Sigmoid colon (tissue), 7 donors: ENCODE results near the gene DSCAML1. TPM values are rescaled to one million over a fixed set of nuclear protein-coding genes. Genes with fewer than 3 reads are reported as not detected.
A peak's percentile ranks its signal among the peaks of the same experiment; 100 is the strongest.

ENCODE experiments used
- DNase-seq: peaks from one replicate; pipeline ENCODE4 v3.0.0-alpha.2; 2019
- H3K27ac ChIP-seq, 4 donors: fragments of 200-600 bp; sonication (generic); one replicate each; pipeline ENCODE4 v1.5.1; 2016 to 2019; ENCODE audit warnings: mild to moderate bottlenecking in 1 of 4
- H3K27me3 ChIP-seq, 3 donors: fragments of 200-600 bp; sonication (generic); one replicate each; pipeline ENCODE4 v1.5.1; 2019; ENCODE audit warnings: mild to moderate bottlenecking in 1 of 3
- H3K36me3 ChIP-seq, 4 donors: fragments of 200-600 bp; sonication (generic); one replicate each; pipeline ENCODE4 v1.5.1; 2016 to 2019
- H3K4me1 ChIP-seq, 4 donors: fragments of 200-600 bp; sonication (generic); one replicate each; pipeline ENCODE4 v1.5.1; 2017 to 2019
- H3K4me3 ChIP-seq, 4 donors: fragments of 200-600 bp; sonication (generic); one replicate each; pipeline ENCODE4 v1.5.1; 2017 to 2019; ENCODE audit warnings: mild to moderate bottlenecking in 2 of 4, moderate library complexity in 1 of 4
- H3K9me3 ChIP-seq, 4 donors: fragments of 200-600 bp in 3 of 4; sonication (generic) in 3 of 4; one replicate each; pipeline versions ENCODE4 v1.5.1 to v1.6.1; 2013 to 2019
- CTCF ChIP-seq, 4 experiments: fragments of 450-650 bp in 3 of 4; fragments of 200-600 bp in 1 of 4; IDR thresholded peaks; one replicate each; pipeline ENCODE4 v1.5.1; 2016 to 2019; ENCODE audit warnings: antibody characterized with exemption in 4 of 4, mild to moderate bottlenecking in 3 of 4, moderate library complexity in 2 of 4
- EP300 ChIP-seq, 4 donors: sonication (generic); formaldehyde crosslinking; IDR thresholded peaks; one replicate each; pipeline ENCODE4 v1.6.1; 2017; ENCODE audit warnings: antibody characterized with exemption in 4 of 4
- POLR2A ChIP-seq, 2 donors: fragments of 450-650 bp; IDR thresholded peaks; one replicate each; pipeline ENCODE4 v1.6.1; 2016; ENCODE audit warnings: antibody characterized with exemption in 2 of 2, mild to moderate bottlenecking in 2 of 2, moderate library complexity in 2 of 2
- POLR2AphosphoS5 ChIP-seq, 4 donors: sonication (generic); formaldehyde crosslinking; IDR thresholded peaks; one replicate each; pipeline ENCODE4 v1.6.1; 2017; ENCODE audit warnings: antibody characterized with exemption in 4 of 4
- WGBS, 2 donors: extraction: QIAGEN DNeasy Blood & Tissue Kit; methylation state at CpG; one replicate each; pipeline ENCODE4 v1.1.7; 2013; 5-methylcytosine and 5-hydroxymethylcytosine counted together
- intact Hi-C: fragments of 100-400 bp; cut with DNase I; formaldehyde crosslinking; loops from one replicate; pipeline ENCODE4 v1.15.1; 2023
- polyA plus RNA-seq, 3 donors: library from polyadenylated mRNA; stranded (reverse); fragments of 200-250 nt; gene quantifications; one replicate each; pipeline ENCODE4 v1.2.3, GENCODE V29; 2013
- total RNA-seq, 4 donors: library from RNA; depleted of rRNA; stranded (reverse); fragments of >200 nt; gene quantifications; one replicate each; pipeline ENCODE4 v1.1.0, GENCODE V29; 2016
- donor health status: healthy with polysubstance abuse.
- donor health status: Bipolar disorder and iron deficiency.
- donor health status: healthy.

DSCAML1 gene
- total and polyA plus RNA-seq, 7 donors: under 0.01 to 7.5 (median 1.2) TPM

- Histone ChIP-seq H3K9me3 (no peaks in the 10 kb centered on the region), H3K27me3 (no peaks in the 10 kb centered on the region), H3K4me3 (no peak overlapping the region), H3K4me1 (no peaks in the 10 kb centered on the region), H3K27ac (no peak overlapping the region), H3K36me3 (no peaks in the 10 kb centered on the region)
- 85 to 90% methylated on average over 8 of the region's 8 CpGs for WGBS, 2 donors
- TF ChIP-seq POLR2A (IDR thresholded peaks at IDR 0.05): no peak
- no peak for TF ChIP-seq CTCF (IDR thresholded peaks at IDR 0.05)
- DNase-seq: no peak
- intact Hi-C loops: no loop called here
Observed at GRCh38 chr11:117585631-117586030, 211.4 kb downstream of the DSCAML1 start.

- no peak for TF ChIP-seq POLR2AphosphoS5 (IDR thresholded peaks at IDR 0.05)
- TF ChIP-seq EP300 (IDR thresholded peaks at IDR 0.05): no peak
- TF ChIP-seq CTCF (IDR thresholded peaks at IDR 0.05): no peak
- TF ChIP-seq POLR2A (IDR thresholded peaks at IDR 0.05): no peak
- Histone ChIP-seq H3K27ac (no peak overlapping the region), H3K4me1 (no peaks in the 10 kb centered on the region), H3K36me3 (no peaks in the 10 kb centered on the region), H3K4me3 (no peak overlapping the region), H3K9me3 (no peaks in the 10 kb centered on the region), H3K27me3 (no peaks in the 10 kb centered on the region)
- 65 to 79% methylated on average over 9 of the region's 9 CpGs for WGBS, 2 donors
- intact Hi-C loops: no loop called here
- peak; percentile 38 for DNase-seq
Observed at GRCh38 chr11:117584056-117584830, 212.8 kb downstream of the DSCAML1 start.

- intact Hi-C loops: no loop called here
- Histone ChIP-seq H3K27me3 (no peaks in the 10 kb centered on the region), H3K9me3 (no peaks in the 10 kb centered on the region), H3K27ac (no peak overlapping the region), H3K36me3 (no peaks in the 10 kb centered on the region), H3K4me3 (no peak overlapping the region), H3K4me1 (no peaks in the 10 kb centered on the region)
- TF ChIP-seq POLR2A (IDR thresholded peaks at IDR 0.05) (no peak), POLR2AphosphoS5 (IDR thresholded peaks at IDR 0.05) (no peak), EP300 (IDR thresholded peaks at IDR 0.05) (no peak)
- WGBS, 2 donors: 30 to 67% methylated on average over 15 of the region's 15 CpGs
- peak; percentile 53 for DNase-seq
Observed at GRCh38 chr11:117583063-117583801, 213.8 kb downstream of the DSCAML1 start.

GRCh38 chr11:117582433-117582832 lies 214.6 kb downstream of the DSCAML1 start:
- 91 to 93% methylated on average over 6 of the region's 6 CpGs for WGBS, 2 donors
- no peaks in the 10 kb centered on the region for H3K9me3 ChIP-seq
- intact Hi-C loops: no loop called here
- no peaks in the 10 kb centered on the region for H3K27me3 ChIP-seq
- H3K36me3 ChIP-seq: no peaks in the 10 kb centered on the region
- peak; percentile 43 for DNase-seq
- no peak overlapping the region for H3K27ac ChIP-seq
- TF ChIP-seq POLR2A (IDR thresholded peaks at IDR 0.05) (no peak), EP300 (IDR thresholded peaks at IDR 0.05) (no peak), POLR2AphosphoS5 (IDR thresholded peaks at IDR 0.05) (no peak), CTCF (IDR thresholded peaks at IDR 0.05) (no peak)
- H3K4me1 ChIP-seq: no peaks in the 10 kb centered on the region
- H3K4me3 ChIP-seq: no peak overlapping the region

GRCh38 chr11:117580866-117581265 lies 216.2 kb downstream of the DSCAML1 start:
- intact Hi-C loops: no loop called here
- Histone ChIP-seq H3K36me3 (no peaks in the 10 kb centered on the region), H3K4me1 (no peaks in the 10 kb centered on the region), H3K27me3 (no peaks in the 10 kb centered on the region), H3K27ac (no peak overlapping the region), H3K4me3 (no peak overlapping the region), H3K9me3 (no peaks in the 10 kb centered on the region)
- WGBS, 2 donors: 77 to 82% methylated on average over 6 of the region's 6 CpGs
- no peak for TF ChIP-seq CTCF (IDR thresholded peaks at IDR 0.05)
- no peak for TF ChIP-seq POLR2A (IDR thresholded peaks at IDR 0.05)
- TF ChIP-seq POLR2AphosphoS5 (IDR thresholded peaks at IDR 0.05): no peak
- TF ChIP-seq EP300 (IDR thresholded peaks at IDR 0.05): no peak
- DNase-seq: no peak
